HepG2 (cell line): ENCODE data around the gene MYOT. TPM values are rescaled to one million over a fixed set of nuclear protein-coding genes. Genes with fewer than 3 reads are reported as not detected.

Source experiments
- ATAC-seq: fragments of 200-7000 bp; cut with Tn5 transposase; 3 replicates; pipeline ENCODE4 v1.9.1; 2020; ENCODE audit warnings: mild to moderate bottlenecking, moderate library complexity
- BruUV-seq: library from RNA; stranded (reverse); fragments of 400-500 nt; replicated peaks from 2 replicates; lab custom pipeline; 2021; lab: Mats Ljungman, UMichigan
- CTCF ChIA-PET: fragments of 300-600 bp; formaldehyde crosslinking; extraction: SDS; loops from one replicate; lab custom pipeline; 2021; ENCODE audit warnings: low total read pairs, inconsistent platforms, low intra/inter-chr PET ratio; lab: Yijun Ruan, JAX
- POLR2A ChIA-PET: fragments of 350-600 bp; sonication (Branson Sonifier 250); formaldehyde crosslinking; loops from one replicate; lab custom pipeline; 2020; ENCODE audit warnings: antibody characterized with exemption, inconsistent platforms; lab: Yijun Ruan, JAX
- DNase-seq: peaks from one replicate; pipeline ENCODE4 v3.0.0-alpha.2; 2015; ENCODE audit warnings: low spot score
- FAIRE-seq: peaks from 3 replicates; lab custom pipeline; 2011; peaks lifted over from hg19 to GRCh38; lab: Jason Lieb, UNC
- H2AFZ ChIP-seq: one replicate; pipeline ENCODE4 v1.6.1; 2011; ENCODE audit warnings: low read length, inconsistent platforms
- H3K27ac ChIP-seq: fragments of 300-600 bp; 3 replicates; pipeline ENCODE4 v1.8.0; 2011; ENCODE audit warnings: mixed run types, mild to moderate bottlenecking, mixed read lengths, low read length, inconsistent platforms; ENCODE audit not compliant: insufficient read depth; ENCODE audit errors: extremely low read length
- H3K27me3 ChIP-seq, 2 experiments: fragments of 200-600 bp in 1 of 2; 2 replicates in 1 of 2; 3 replicates in 1 of 2; pipeline versions ENCODE4 v1.6.0 to v1.8.0; 2011; ENCODE audit warnings: low read length in 2 of 2, mild to moderate bottlenecking in 2 of 2, moderate library complexity in 2 of 2, inconsistent platforms in 1 of 2; ENCODE audit not compliant: insufficient read depth in 2 of 2, control insufficient read depth in 1 of 2
- H3K36me3 ChIP-seq, 2 experiments: fragments of 200-600 bp in 1 of 2; replicated peaks in 1 of 2; 2 replicates in 1 of 2; 3 replicates in 1 of 2; pipeline versions ENCODE4 v1.5.1 to v1.8.0; 2011; ENCODE audit warnings: low read length in 2 of 2, inconsistent platforms in 1 of 2; ENCODE audit not compliant: insufficient read depth in 2 of 2, control insufficient read depth in 1 of 2
- H3K4me1 ChIP-seq: 2 replicates; pipeline ENCODE4 v1.5.1; 2012; ENCODE audit warnings: low read length, inconsistent platforms; ENCODE audit not compliant: insufficient read depth
- H3K4me2 ChIP-seq: 2 replicates; pipeline ENCODE4 v1.6.0; 2011; ENCODE audit warnings: low read depth, low read length, inconsistent platforms
- H3K4me3 ChIP-seq, 3 experiments: fragments of 200-600 bp in 1 of 3; sonication (generic), shearing (Covaris generic) in 1 of 3; replicated peaks in 1 of 3; 2 replicates each; pipeline ENCODE4 v1.5.1; 2011 to 2016; ENCODE audit warnings: low read length in 3 of 3, inconsistent platforms in 2 of 3, low read depth in 2 of 3, mild to moderate bottlenecking in 2 of 3, control low read depth in 1 of 3, mixed read lengths in 1 of 3; ENCODE audit not compliant: insufficient read depth in 1 of 3
- H3K79me2 ChIP-seq: one replicate; pipeline ENCODE4 v1.6.1; 2011; ENCODE audit warnings: low read length, inconsistent platforms; ENCODE audit not compliant: insufficient read depth
- H3K9ac ChIP-seq: 2 replicates; pipeline ENCODE4 v1.6.0; 2011; ENCODE audit warnings: mild to moderate bottlenecking, low read depth, low read length, inconsistent platforms; ENCODE audit not compliant: insufficient read depth
- H3K9me3 ChIP-seq: 2 replicates; pipeline ENCODE4 v1.5.1; 2012; ENCODE audit warnings: mild to moderate bottlenecking, low read length
- H4K20me1 ChIP-seq: 2 replicates; pipeline ENCODE4 v1.6.0; 2011; ENCODE audit warnings: inconsistent platforms, mild to moderate bottlenecking, low read length, moderate library complexity; ENCODE audit not compliant: insufficient read depth
- ATF2 ChIP-seq: sonication (generic); formaldehyde crosslinking; IDR thresholded peaks from 2 replicates; pipeline ENCODE4 v1.4.0; 2020; ENCODE audit warnings: missing genetic modification reagents
- KDM5B ChIP-seq: sonication (generic); formaldehyde crosslinking; IDR thresholded peaks from 2 replicates; pipeline ENCODE4 v1.4.0; 2020; ENCODE audit warnings: missing genetic modification reagents, mild to moderate bottlenecking, borderline replicate concordance
- NR2F1 ChIP-seq, 2 experiments: fragments of 450-650 bp in 1 of 2; formaldehyde crosslinking in 1 of 2; IDR thresholded peaks; 2 replicates each; pipeline versions ENCODE4 v1.5.0 to v1.6.1; 2016 to 2020; ENCODE audit warnings: mild to moderate bottlenecking in 1 of 2, missing compliant biosample characterization in 1 of 2, missing genetic modification reagents in 1 of 2, moderate library complexity in 1 of 2
- TGIF2 ChIP-seq: IDR thresholded peaks from 2 replicates; pipeline ENCODE4 v1.6.1; 2016; ENCODE audit warnings: control low read depth, missing compliant biosample characterization
- TOPORS ChIP-seq: sonication (generic); formaldehyde crosslinking; IDR thresholded peaks from 2 replicates; pipeline ENCODE4 v1.8.0; 2023; ENCODE audit warnings: mild to moderate bottlenecking, missing genetic modification reagents
- ZGPAT ChIP-seq: IDR thresholded peaks from 2 replicates; pipeline ENCODE4 v1.6.1; 2016; ENCODE audit warnings: mild to moderate bottlenecking
- ZNF550 ChIP-seq: sonication (generic); formaldehyde crosslinking; IDR thresholded peaks from 2 replicates; pipeline ENCODE4 v1.4.0; 2020; ENCODE audit warnings: mild to moderate bottlenecking, missing genetic modification reagents, borderline replicate concordance
- WGBS: methylation state at CpG from one replicate; pipeline ENCODE4 v1.1.6; 2017; ENCODE audit warnings: low lambda C conversion rate; 5-methylcytosine and 5-hydroxymethylcytosine counted together
- in situ Hi-C: cut with HindIII; loops from 2 replicates; pipeline ENCODE4 v1.10.0; 2017; ENCODE audit warnings: low pct_unique_long_range_greater_than_20kb; ENCODE audit not compliant: extremely low pct_ligation_motif_present
- intact Hi-C: fragments of 100-400 bp; cut with micrococcal nuclease; formaldehyde crosslinking; loops from one replicate; pipeline ENCODE4 v1.10.0; 2022; ENCODE audit not compliant: unreplicated experiment
- polyA plus RNA-seq, 8 experiments: library from polyadenylated mRNA; depleted of rRNA in 3 of 8; stranded (reverse) in 7 of 8; unstranded in 1 of 8; fragments of >200 nt; fragmentation: Illumina TruSeq in 4 of 8; extraction: Trizol in 4 of 8; gene quantifications; 2 replicates each; pipeline versions ENCODE4 v1.2.1 to v1.2.3, GENCODE V29; 2011 to 2016; ENCODE audit warnings: low read depth in 4 of 8, missing spikeins in 1 of 8, mixed read lengths in 1 of 8; ENCODE audit not compliant: insufficient read depth in 1 of 8
- total RNA-seq, 5 experiments: library from RNA; depleted of rRNA; stranded (reverse); fragments of >200 nt; fragmentation: Illumina TruSeq; extraction: Trizol; gene quantifications; 2 replicates each; pipeline ENCODE4 v1.2.3, GENCODE V29; 2016; ENCODE audit warnings: low read depth in 1 of 5
- TF ChIP-seq, protein P1 (sequence below), 2 experiments: sonication (generic) in 1 of 2; formaldehyde crosslinking in 1 of 2; IDR thresholded peaks; 2 replicates each; pipeline versions ENCODE4 v1.5.1 to v1.6.1; 2011 to 2020; ENCODE audit warnings: borderline replicate concordance in 1 of 2, low read depth in 1 of 2, low read length in 1 of 2, mild to moderate bottlenecking in 1 of 2, missing genetic modification reagents in 1 of 2, moderate library complexity in 1 of 2

Gene MYOT
- total and polyA plus RNA-seq, 2 of the 13 experiments (the other 11 are each of a cell fraction or from before 2014, with no cell fraction given) = not detected

- POLR2A ChIA-PET = interaction anchor here (0.5 kb wide), 1 partner anchor 1339 kb away, joined by 4 read pairs; no protein-coding TSS in a partner anchor
These were observed 12.7 kb downstream of the MYOT start for GRCh38 chr5:137880313-137880712.

More at GRCh38 chr5:137880313-137880712, 12.7 kb downstream of the MYOT start:
- H3K79me2 ChIP-seq = no peaks in the 10 kb centered on the region
- H3K4me2 ChIP-seq = no peak overlapping the region
- ATAC-seq (no peak), DNase-seq (no peak), FAIRE-seq (no peak)
- intact Hi-C loops = no loop called here
- in situ Hi-C loops = no loop called here
- H2AFZ ChIP-seq = no peak overlapping the region
- no TSS peak for BruUV-seq
- no peak overlapping the region for H3K4me3 ChIP-seq
- no peaks in the 10 kb centered on the region for H4K20me1 ChIP-seq
- TF ChIP-seq TOPORS (no peak), ZNF550 (CRISPR knock-in tag) (no peak), ZGPAT (CRISPR knock-in tag) (no peak), NR2F1 (CRISPR knock-in tag; IDR thresholded peaks at IDR 0.05) (no peak), ATF2 (CRISPR knock-in tag) (no peak), TGIF2 (CRISPR knock-in tag) (no peak), KDM5B (CRISPR knock-in tag) (no peak)
- TF ChIP-seq, protein P1, sequence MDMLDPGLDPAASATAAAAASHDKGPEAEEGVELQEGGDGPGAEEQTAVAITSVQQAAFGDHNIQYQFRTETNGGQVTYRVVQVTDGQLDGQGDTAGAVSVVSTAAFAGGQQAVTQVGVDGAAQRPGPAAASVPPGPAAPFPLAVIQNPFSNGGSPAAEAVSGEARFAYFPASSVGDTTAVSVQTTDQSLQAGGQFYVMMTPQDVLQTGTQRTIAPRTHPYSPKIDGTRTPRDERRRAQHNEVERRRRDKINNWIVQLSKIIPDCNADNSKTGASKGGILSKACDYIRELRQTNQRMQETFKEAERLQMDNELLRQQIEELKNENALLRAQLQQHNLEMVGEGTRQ (IDR thresholded peaks at IDR 0.05; ENCODE audit: low read depth, low read length) = no peak
- TF ChIP-seq, protein P1 (CRISPR knock-in tag; IDR thresholded peaks at IDR 0.05; ENCODE audit: borderline replicate concordance) = no peak
- no peak overlapping the region for H3K27ac ChIP-seq
- H3K36me3 ChIP-seq = no peaks in the 10 kb centered on the region
- no peak overlapping the region for H3K9ac ChIP-seq
- CTCF ChIA-PET = no interaction called here
- WGBS = 4% methylated on average over 1 of the region's 1 CpG
- no peaks in the 10 kb centered on the region for H3K9me3 ChIP-seq
- peaks cover 0 to 3% of the 10 kb centered on the region in 2 experiments; a peak in 1 of 5 replicates for H3K27me3 ChIP-seq
- no peaks in the 10 kb centered on the region for H3K4me1 ChIP-seq
